HEK293 (cell line): Measurements from ENCODE around the gene ARHGAP26.

Source experiments
- MYNN ChIP-seq: fragments of 450-650 bp; formaldehyde crosslinking; IDR thresholded peaks from 2 replicates; pipeline ENCODE4 v1.5.1; 2016; ENCODE audit warnings: missing biosample characterization, missing genetic modification characterization, borderline replicate concordance
- ZNF274 ChIP-seq, 2 experiments: fragments of 200-500 bp in 1 of 2; fragments of 450-650 bp in 1 of 2; sonication (Bioruptor generic) in 1 of 2; formaldehyde crosslinking in 1 of 2; IDR thresholded peaks; 2 replicates each; pipeline versions ENCODE4 v1.5.1 to v1.6.1; 2014 to 2016; ENCODE audit warnings: borderline replicate concordance in 1 of 2, inconsistent platforms in 1 of 2, low read length in 1 of 2, missing biosample characterization in 1 of 2, missing genetic modification characterization in 1 of 2
- ZNF292 ChIP-seq: fragments of 450-650 bp; formaldehyde crosslinking; IDR thresholded peaks from 2 replicates; pipeline ENCODE4 v1.5.1; 2016; ENCODE audit warnings: low read depth, missing biosample characterization, missing genetic modification characterization, borderline replicate concordance
- ZNF768 ChIP-seq: fragments of 450-650 bp; formaldehyde crosslinking; IDR thresholded peaks from 2 replicates; pipeline ENCODE4 v1.5.1; 2018; ENCODE audit warnings: missing biosample characterization, mild to moderate bottlenecking, missing genetic modification characterization
- TF ChIP-seq, protein P1 (sequence below): fragments of 450-650 bp; formaldehyde crosslinking; IDR thresholded peaks from 2 replicates; pipeline ENCODE4 v1.5.1; 2016; ENCODE audit warnings: missing biosample characterization, missing genetic modification characterization

DNA sequence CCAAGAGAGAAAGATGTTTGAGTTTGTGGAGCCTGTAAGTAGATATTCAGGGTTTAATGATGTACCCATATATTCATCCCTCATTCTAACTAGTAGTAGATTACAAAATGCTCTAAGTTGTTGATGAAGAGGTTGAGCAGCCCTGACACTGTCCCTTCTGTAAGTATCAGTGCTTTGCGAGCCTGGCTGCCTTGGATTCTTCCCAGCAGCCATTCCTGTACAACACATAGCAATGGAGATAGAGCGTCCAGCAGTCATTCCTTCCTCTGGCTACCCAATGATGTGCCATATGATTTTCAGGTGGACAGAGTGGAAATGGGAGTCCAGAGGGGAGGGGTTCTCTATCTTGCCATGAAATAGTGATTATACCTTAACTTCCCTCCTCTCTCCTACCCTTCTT is 124.1 kb downstream of the ARHGAP26 start:
- TF ChIP-seq, protein P1, sequence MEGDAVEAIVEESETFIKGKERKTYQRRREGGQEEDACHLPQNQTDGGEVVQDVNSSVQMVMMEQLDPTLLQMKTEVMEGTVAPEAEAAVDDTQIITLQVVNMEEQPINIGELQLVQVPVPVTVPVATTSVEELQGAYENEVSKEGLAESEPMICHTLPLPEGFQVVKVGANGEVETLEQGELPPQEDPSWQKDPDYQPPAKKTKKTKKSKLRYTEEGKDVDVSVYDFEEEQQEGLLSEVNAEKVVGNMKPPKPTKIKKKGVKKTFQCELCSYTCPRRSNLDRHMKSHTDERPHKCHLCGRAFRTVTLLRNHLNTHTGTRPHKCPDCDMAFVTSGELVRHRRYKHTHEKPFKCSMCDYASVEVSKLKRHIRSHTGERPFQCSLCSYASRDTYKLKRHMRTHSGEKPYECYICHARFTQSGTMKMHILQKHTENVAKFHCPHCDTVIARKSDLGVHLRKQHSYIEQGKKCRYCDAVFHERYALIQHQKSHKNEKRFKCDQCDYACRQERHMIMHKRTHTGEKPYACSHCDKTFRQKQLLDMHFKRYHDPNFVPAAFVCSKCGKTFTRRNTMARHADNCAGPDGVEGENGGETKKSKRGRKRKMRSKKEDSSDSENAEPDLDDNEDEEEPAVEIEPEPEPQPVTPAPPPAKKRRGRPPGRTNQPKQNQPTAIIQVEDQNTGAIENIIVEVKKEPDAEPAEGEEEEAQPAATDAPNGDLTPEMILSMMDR = no peak
- TF ChIP-seq ZNF292 (tag by site-specific recombination) = no peak
- no peak for TF ChIP-seq ZNF274 (IDR thresholded peaks at IDR 0.05; ENCODE audit: low read length)
- TF ChIP-seq ZNF274 (tag by site-specific recombination; IDR thresholded peaks at IDR 0.05; ENCODE audit: borderline replicate concordance) = no peak
- no peak for TF ChIP-seq ZNF768 (tag by site-specific recombination)
- TF ChIP-seq MYNN = no peak
